GM12874 (cell line): Measurements from ENCODE around the gene GOSR1.

ENCODE experiments used
- TF ChIP-seq, protein P1 (sequence below): IDR thresholded peaks from 2 replicates; pipeline ENCODE4 v1.5.1; 2011; ENCODE audit warnings: low read depth, mild to moderate bottlenecking, control low read depth, low read length, moderate library complexity; ENCODE audit not compliant: insufficient read depth

Gene GOSR1

DNA sequence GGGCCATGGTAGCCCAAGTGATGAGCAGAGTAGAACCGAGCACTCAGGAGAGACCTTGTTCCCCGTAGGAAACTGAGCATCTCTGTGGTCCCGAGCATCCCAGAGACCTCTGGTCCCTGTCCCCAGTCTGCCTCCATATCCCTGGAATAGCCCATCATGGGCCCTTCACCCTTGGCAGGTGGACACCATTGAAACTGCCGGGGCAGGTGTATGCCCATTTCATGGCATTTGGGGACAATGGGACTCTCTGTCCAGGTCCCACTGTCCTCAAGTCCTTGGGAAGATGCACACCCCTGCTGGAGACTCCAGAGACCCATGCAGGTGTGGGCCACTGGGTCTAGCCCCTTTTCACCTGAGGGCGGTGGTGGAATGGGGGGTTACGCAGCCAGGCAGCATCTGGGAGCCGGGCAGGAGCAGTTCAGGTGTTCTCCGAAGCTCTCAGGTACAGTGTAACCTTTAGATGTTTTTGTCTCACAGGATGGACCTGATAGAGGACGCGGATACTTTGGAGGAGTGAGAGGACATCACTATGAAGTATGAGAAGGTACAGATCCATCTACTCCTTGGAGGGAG, 75.9 kb downstream of the GOSR1 start:
- TF ChIP-seq, protein P1, sequence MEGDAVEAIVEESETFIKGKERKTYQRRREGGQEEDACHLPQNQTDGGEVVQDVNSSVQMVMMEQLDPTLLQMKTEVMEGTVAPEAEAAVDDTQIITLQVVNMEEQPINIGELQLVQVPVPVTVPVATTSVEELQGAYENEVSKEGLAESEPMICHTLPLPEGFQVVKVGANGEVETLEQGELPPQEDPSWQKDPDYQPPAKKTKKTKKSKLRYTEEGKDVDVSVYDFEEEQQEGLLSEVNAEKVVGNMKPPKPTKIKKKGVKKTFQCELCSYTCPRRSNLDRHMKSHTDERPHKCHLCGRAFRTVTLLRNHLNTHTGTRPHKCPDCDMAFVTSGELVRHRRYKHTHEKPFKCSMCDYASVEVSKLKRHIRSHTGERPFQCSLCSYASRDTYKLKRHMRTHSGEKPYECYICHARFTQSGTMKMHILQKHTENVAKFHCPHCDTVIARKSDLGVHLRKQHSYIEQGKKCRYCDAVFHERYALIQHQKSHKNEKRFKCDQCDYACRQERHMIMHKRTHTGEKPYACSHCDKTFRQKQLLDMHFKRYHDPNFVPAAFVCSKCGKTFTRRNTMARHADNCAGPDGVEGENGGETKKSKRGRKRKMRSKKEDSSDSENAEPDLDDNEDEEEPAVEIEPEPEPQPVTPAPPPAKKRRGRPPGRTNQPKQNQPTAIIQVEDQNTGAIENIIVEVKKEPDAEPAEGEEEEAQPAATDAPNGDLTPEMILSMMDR: no peak

GRCh38 chr17:30554839-30555751, 77.9 kb downstream of the GOSR1 start:
- TF ChIP-seq, protein P1: 0 out of 2 replicates have a peak, but pooled peaks have one; percentile 25

- TF ChIP-seq, protein P1: no peak
Observed at GRCh38 chr17:30555942-30556341, 78.7 kb downstream of the GOSR1 start.

GRCh38 chr17:30556374-30557332, 79.4 kb downstream of the GOSR1 start:
- TF ChIP-seq, protein P1: no peak

- TF ChIP-seq, protein P1: no peak
Observed at GRCh38 chr17:30557916-30558685, 80.9 kb downstream of the GOSR1 start.

- TF ChIP-seq, protein P1: no peak
Observed at GRCh38 chr17:30558686-30559545, 81.7 kb downstream of the GOSR1 start.
